GM12878 (cell line): ENCODE data around the gene GAS2L1. TPM values are rescaled to one million over a fixed set of nuclear protein-coding genes. Genes with fewer than 3 reads are reported as not detected.
"Not testable (repeated sequence)": the region's sequence is repeated elsewhere in the genome, so short reads cannot be mapped to it uniquely, and the experiment has no call there.

ENCODE experiments used
- ATAC-seq: fragments of 200-7000 bp; cut with Tn5 transposase; 3 replicates; pipeline ENCODE4 v1.9.1; 2020; ENCODE audit warnings: mild to moderate bottlenecking, moderate library complexity
- BruUV-seq: library from RNA; stranded (reverse); fragments of 400-500 nt; replicated peaks from 2 replicates; lab custom pipeline; 2021; lab: Mats Ljungman, UMichigan
- CTCF ChIA-PET: fragments of 300-600 bp; sonication (Branson Sonifier 250); formaldehyde crosslinking; extraction: SDS; loops from one replicate; lab custom pipeline; 2021; ENCODE audit warnings: inconsistent platforms; lab: Yijun Ruan, JAX
- POLR2A ChIA-PET: fragments of 350-600 bp; formaldehyde crosslinking; extraction: SDS; loops from one replicate; lab custom pipeline; 2021; ENCODE audit warnings: inconsistent platforms; lab: Charles Lee
- RAD21 ChIA-PET: fragments of 300-600 bp; sonication (Branson Sonifier 250); formaldehyde crosslinking; loops from one replicate; lab custom pipeline; 2023; ENCODE audit warnings: antibody characterized with exemption; ENCODE audit not compliant: unreplicated experiment; lab: Charles Lee
- SMC1A ChIA-PET: fragments of 300-600 bp; sonication (Branson Sonifier 250); formaldehyde crosslinking; loops from one replicate; lab custom pipeline; 2023; ENCODE audit not compliant: unreplicated experiment, uncharacterized antibody; lab: Charles Lee
- DNase-seq: peaks from one replicate; pipeline ENCODE4 v3.0.0-alpha.2; 2011; ENCODE audit warnings: low read depth, low spot score
- FAIRE-seq: peaks from 3 replicates; lab custom pipeline; 2011; peaks lifted over from hg19 to GRCh38; lab: Jason Lieb, UNC
- H2AFZ ChIP-seq: 2 replicates; pipeline ENCODE4 v1.6.0; 2011; ENCODE audit warnings: low read depth, low read length, control low read depth; ENCODE audit not compliant: control insufficient read depth
- H3K27ac ChIP-seq: 2 replicates; pipeline ENCODE4 v1.5.1; 2011; ENCODE audit warnings: control low read depth; ENCODE audit not compliant: control insufficient read depth, insufficient read depth
- H3K27me3 ChIP-seq, 2 experiments: replicated peaks in 1 of 2; 2 replicates each; pipeline versions ENCODE4 v1.6.0 to v1.6.1; 2011; ENCODE audit warnings: low read length in 1 of 2; ENCODE audit not compliant: control insufficient read depth in 2 of 2, insufficient read depth in 2 of 2
- H3K36me3 ChIP-seq, 2 experiments: 2 replicates each; pipeline ENCODE4 v1.5.1; 2011; ENCODE audit warnings: low read length in 1 of 2; ENCODE audit not compliant: control insufficient read depth in 2 of 2, insufficient read depth in 2 of 2
- H3K4me1 ChIP-seq: 2 replicates; pipeline ENCODE4 v1.6.1; 2011; ENCODE audit warnings: mild to moderate bottlenecking, low read length, moderate library complexity, mixed read lengths; ENCODE audit not compliant: control insufficient read depth, insufficient read depth
- H3K4me2 ChIP-seq: 2 replicates; pipeline ENCODE4 v1.6.0; 2011; ENCODE audit warnings: control low read depth; ENCODE audit not compliant: control insufficient read depth, insufficient read depth
- H3K4me3 ChIP-seq: fragments of 200-600 bp; sonication (generic); 2 replicates; pipeline ENCODE4 v1.5.1; 2016
- H3K79me2 ChIP-seq: 2 replicates; pipeline ENCODE4 v1.6.0; 2011; ENCODE audit warnings: low read length; ENCODE audit not compliant: control insufficient read depth, insufficient read depth
- H3K9ac ChIP-seq: 2 replicates; pipeline ENCODE4 v1.8.0; 2011; ENCODE audit warnings: low read length, control low read depth, mixed read lengths; ENCODE audit not compliant: control insufficient read depth, insufficient read depth
- H3K9me3 ChIP-seq: replicated peaks from 3 replicates; pipeline ENCODE4 v1.5.1; 2011; ENCODE audit warnings: mild to moderate bottlenecking, low read length; ENCODE audit not compliant: control insufficient read depth, insufficient read depth
- H4K20me1 ChIP-seq: 2 replicates; pipeline ENCODE4 v1.6.0; 2011; ENCODE audit not compliant: control insufficient read depth, insufficient read depth
- BHLHE40 ChIP-seq, 2 experiments: fragments of 450-650 bp in 1 of 2; IDR thresholded peaks; 2 replicates each; pipeline ENCODE4 v1.6.1; 2011 to 2017; ENCODE audit warnings: low read depth in 2 of 2, borderline replicate concordance in 1 of 2, improper control_type of control experiment in 1 of 2, low read length in 1 of 2, mild to moderate bottlenecking in 1 of 2
- CBX3 ChIP-seq: fragments of 200-600 bp; sonication (generic); IDR thresholded peaks from 2 replicates; pipeline ENCODE4 v1.6.1; 2016; ENCODE audit warnings: low read depth, borderline replicate concordance
- CREB1 ChIP-seq: IDR thresholded peaks from 2 replicates; pipeline ENCODE4 v1.6.1; 2012; ENCODE audit warnings: low read depth, mild to moderate bottlenecking, inconsistent platforms
- FOXK2 ChIP-seq: fragments of 450-650 bp; IDR thresholded peaks from 2 replicates; pipeline ENCODE4 v1.6.1; 2017; ENCODE audit warnings: mild to moderate bottlenecking, moderate library complexity
- JUND ChIP-seq: IDR thresholded peaks from 2 replicates; pipeline ENCODE4 v1.6.1; 2012; ENCODE audit warnings: low read depth, mild to moderate bottlenecking, low read length, improper control_type of control experiment, moderate library complexity
- ZNF274 ChIP-seq: IDR thresholded peaks from one replicate; pipeline ENCODE4 v1.8.0; 2011; ENCODE audit not compliant: insufficient read length, insufficient read depth
- WGBS: methylation state at CpG from one replicate; pipeline ENCODE4 v1.1.6; 2016; ENCODE audit warnings: low lambda C conversion rate; ENCODE audit not compliant: insufficient replicate concordance, insufficient coverage; ENCODE audit errors: missing lambda C conversion rate; 5-methylcytosine and 5-hydroxymethylcytosine counted together
- in situ Hi-C: fragments of 300-500 bp; cut with MboI; formaldehyde crosslinking; loops from 9 replicates; pipeline ENCODE4 v1.14.3; 2018; ENCODE audit warnings: mixed read lengths
- intact Hi-C: fragments of 100-400 bp; cut with micrococcal nuclease; formaldehyde crosslinking; loops from one replicate; pipeline ENCODE4 v1.14.2; 2022; ENCODE audit not compliant: unreplicated experiment
- polyA plus RNA-seq, 11 experiments: library from polyadenylated mRNA; depleted of rRNA in 4 of 11; unstranded in 6 of 11; stranded (reverse) in 5 of 11; fragments of >200 nt; fragmentation: Nextera tagmentation in 4 of 11; fragmentation: Illumina TruSeq in 1 of 11; extraction: Ambion mirVana in 4 of 11; extraction: Trizol in 1 of 11; gene quantifications; 1 replicate in 1 of 11; 2 replicates in 10 of 11; pipeline versions ENCODE4 v1.2.1 to v1.2.3, GENCODE V29; 2011 to 2016; ENCODE audit warnings: inconsistent platforms in 2 of 11, missing spikeins in 2 of 11, low read depth in 1 of 11
- total RNA-seq, 4 experiments: library from RNA; depleted of rRNA in 3 of 4; stranded (reverse); fragments of >200 nt in 3 of 4; fragmentation: Illumina TruSeq in 1 of 4; extraction: Trizol in 1 of 4; gene quantifications; 2 replicates each; pipeline versions ENCODE4 v1.2.1 to v1.2.3, GENCODE V29; 2013 to 2021

Gene GAS2L1
- total and polyA plus RNA-seq, 10 of the 15 experiments (the other 5 are each of a cell fraction or from before 2014, with no cell fraction given) = 0.03 to 0.13 TPM; not detected in 8

- ChIA-PET CTCF (no interaction called here), RAD21 (no interaction called here), SMC1A (no interaction called here), POLR2A (no interaction called here)
- Histone ChIP-seq H3K79me2 (no peaks in the 10 kb centered on the region), H3K4me1 (no peaks in the 10 kb centered on the region), H3K4me2 (no peak overlapping the region), H3K36me3 (peaks cover 34 to 62% of the 10 kb centered on the region in 2 experiments), H3K27ac (no peak overlapping the region), H4K20me1 (no peaks in the 10 kb centered on the region), H3K4me3 (no peak overlapping the region), H3K9ac (no peak overlapping the region), H2AFZ (no peak overlapping the region), H3K9me3 (no peaks in the 10 kb centered on the region), H3K27me3 (no peaks in the 10 kb centered on the region)
- WGBS = 98% methylated on average over 8 of the region's 8 CpGs
- in situ Hi-C loops = no loop called here
- ATAC-seq (no peak), FAIRE-seq (no peak), DNase-seq (no peak)
- intact Hi-C loops = no loop called here
- BruUV-seq = no TSS peak
- TF ChIP-seq CBX3 = no peak
- no peak for TF ChIP-seq BHLHE40 (IDR thresholded peaks at IDR 0.05; ENCODE audit: borderline replicate concordance in 1 of 2, low read depth in 2 of 2, low read length in 1 of 2)
- TF ChIP-seq CREB1 = no peak
- no peak for TF ChIP-seq JUND
- no peak for TF ChIP-seq FOXK2
- no peak for TF ChIP-seq ZNF274
- TF ChIP-seq, all 136 proteins: peak for 0
Observed at GRCh38 chr22:29353860-29354259, 47.4 kb downstream of the GAS2L1 start.

GRCh38 chr22:29357193-29357890, 50.9 kb downstream of the GAS2L1 start:
- H3K4me1 ChIP-seq, H3K27ac ChIP-seq, H3K4me3 ChIP-seq, DNase-seq, BruUV-seq, ATAC-seq, H3K4me2 ChIP-seq, H3K27me3 ChIP-seq, H2AFZ ChIP-seq, FAIRE-seq, H4K20me1 ChIP-seq, H3K9me3 ChIP-seq, SMC1A ChIA-PET, H3K9ac ChIP-seq, RAD21 ChIA-PET, H3K79me2 ChIP-seq, in situ Hi-C loops, intact Hi-C loops: not testable (repeated sequence)
- H3K36me3 ChIP-seq = peaks cover 38 to 44% of the 10 kb centered on the region in 2 experiments
- CTCF ChIA-PET = interaction anchor here (0.6 kb wide), 2 partner anchors 11 to 281 kb away, joined by 3 to 7 read pairs; no protein-coding TSS in a partner anchor
- POLR2A ChIA-PET = interaction anchor here (0.6 kb wide), 2 partner anchors 66 to 159 kb away, joined by 3 read pairs; no protein-coding TSS in a partner anchor
- 97% methylated on average over 6 of the region's 12 CpGs for WGBS
